GM12801 (cell line): Measurements from ENCODE around the gene PTPRC.

ENCODE experiments used
- CTCF ChIP-seq: IDR thresholded peaks from one replicate; pipeline ENCODE4 v1.5.1; 2011; ENCODE audit warnings: control low read depth; ENCODE audit not compliant: insufficient read length; ENCODE audit errors: extremely low read depth

Gene PTPRC

GRCh38 chr1:198730952-198731351 is 92.1 kb downstream of the PTPRC start:
- TF ChIP-seq CTCF, result no peak

GRCh38 chr1:198734323-198735008 is 95.6 kb downstream of the PTPRC start:
- TF ChIP-seq CTCF, result no peak

DNA sequence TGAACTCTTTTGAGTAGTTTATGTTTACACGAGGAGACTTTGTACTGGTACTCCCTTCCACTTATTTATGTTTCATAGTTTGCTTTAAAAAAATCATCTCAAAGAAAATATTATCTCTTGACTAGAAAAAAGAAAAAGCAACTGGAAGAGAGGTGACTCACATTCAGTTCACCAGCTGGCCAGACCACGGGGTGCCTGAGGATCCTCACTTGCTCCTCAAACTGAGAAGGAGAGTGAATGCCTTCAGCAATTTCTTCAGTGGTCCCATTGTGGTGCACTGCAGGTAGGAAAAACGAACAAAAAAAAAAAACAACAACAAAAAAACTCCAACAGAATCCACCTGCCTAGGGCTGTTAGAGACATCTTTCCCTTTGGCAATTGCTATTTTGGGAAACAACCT is 102.9 kb downstream of the PTPRC start:
- TF ChIP-seq CTCF, result no peak

DNA sequence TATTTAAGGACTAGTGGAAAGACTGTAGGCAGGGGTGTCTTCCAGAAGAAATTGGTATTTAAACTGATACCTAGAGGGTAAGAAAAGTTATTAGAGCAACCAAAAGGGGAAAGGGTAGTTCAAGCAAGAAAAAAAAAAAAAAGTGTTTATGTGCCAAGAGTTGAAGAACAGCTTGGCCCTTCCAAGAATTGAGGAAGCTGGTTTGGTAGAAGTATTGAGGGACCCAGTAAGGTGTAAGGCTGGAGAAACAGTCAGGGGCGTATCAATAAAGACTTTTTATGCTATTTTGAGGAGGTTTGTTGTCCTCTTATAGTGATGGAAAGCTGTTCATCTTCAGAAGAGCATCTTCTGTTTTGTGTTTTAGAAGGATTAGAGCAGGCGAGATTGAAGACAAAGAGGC is 108.3 kb downstream of the PTPRC start:
- no peak for TF ChIP-seq CTCF

GRCh38 chr1:198749279-198749678 is 110.4 kb downstream of the PTPRC start:
- TF ChIP-seq CTCF, result no peak

GRCh38 chr1:198750081-198750480 is 111.2 kb downstream of the PTPRC start:
- no peak for TF ChIP-seq CTCF

GRCh38 chr1:198751741-198752140 is 112.9 kb downstream of the PTPRC start:
- no peak for TF ChIP-seq CTCF
